ENCODE data around the gene ASXL1. TPM values are rescaled to one million over a fixed set of nuclear protein-coding genes. Genes with fewer than 3 reads are reported as not detected.

The ASXL1 gene
- total and polyA plus RNA-seq, 9 of the 15 experiments (the other 6 are each of a cell fraction or from before 2014, with no cell fraction given), result 6.5 to 65.3 (median 32.3) TPM

- no peak for TF ChIP-seq HDAC3 (IDR thresholded peaks at IDR 0.05; ENCODE audit: borderline replicate concordance, partially characterized antibody)
- TF ChIP-seq ZFP36 (IDR thresholded peaks at IDR 0.05; ENCODE audit: low read depth, low read length, partially characterized antibody), result peak; percentile 43
- no peak for TF ChIP-seq SIN3B (IDR thresholded peaks at IDR 0.05; ENCODE audit: low read depth)
- no peak for TF ChIP-seq BRD4 (IDR thresholded peaks at IDR 0.05)
- TF ChIP-seq HBP1 (CRISPR knock-in tag; IDR thresholded peaks at IDR 0.05), result no peak
- no peak for TF ChIP-seq BMI1 (IDR thresholded peaks at IDR 0.05; ENCODE audit: low read length)
- TF ChIP-seq CBX8 (IDR thresholded peaks at IDR 0.05; ENCODE audit: borderline replicate concordance, extremely low read depth, low read depth, low read length, poor library complexity, severe bottlenecking), result no peak
- TF ChIP-seq ZNF239 (CRISPR knock-in tag; IDR thresholded peaks at IDR 0.05), result no peak
- no peak for TF ChIP-seq SAP30 (IDR thresholded peaks at IDR 0.05; ENCODE audit: borderline replicate concordance, insufficient read depth, low read depth, low read length, poor library complexity, severe bottlenecking)
- TF ChIP-seq HNRNPL (IDR thresholded peaks at IDR 0.05; ENCODE audit: low read depth, low read length), result peak; percentile 23; the same call in 1 of the 2 replicates
- no peak for TF ChIP-seq FOXP1 (CRISPR knock-in tag; IDR thresholded peaks at IDR 0.05)
- no peak for TF ChIP-seq ZNF174 (CRISPR knock-in tag; IDR thresholded peaks at IDR 0.05)
- no peak for TF ChIP-seq TARDBP (IDR thresholded peaks at IDR 0.05)
- peak; percentile 6; the same call in 1 of the 2 replicates for TF ChIP-seq ATF7 (IDR thresholded peaks at IDR 0.05)
- no peak for TF ChIP-seq SRSF3 (IDR thresholded peaks at IDR 0.05; ENCODE audit: insufficient read depth, low read length)
- TF ChIP-seq ZBTB1 (CRISPR knock-in tag; IDR thresholded peaks at IDR 0.05; ENCODE audit: borderline replicate concordance, low read depth), result no peak
- TF ChIP-seq ZNF511 (CRISPR knock-in tag; IDR thresholded peaks at IDR 0.05), result no peak
- TF ChIP-seq ZC3H11A (IDR thresholded peaks at IDR 0.05; ENCODE audit: low read depth, low read length), result no peak
- no peak for TF ChIP-seq RBM34 (IDR thresholded peaks at IDR 0.05; ENCODE audit: borderline replicate concordance, insufficient read depth, low read length)
- no peak for TF ChIP-seq ZNF740 (CRISPR knock-in tag; IDR thresholded peaks at IDR 0.05)
- TF ChIP-seq ZNF740 (tag; IDR thresholded peaks at IDR 0.05), result no peak
- TF ChIP-seq NR2C2 (CRISPR knock-in tag; IDR thresholded peaks at IDR 0.05), result 0 out of 2 replicates have a peak, but pooled peaks have one; percentile 52
- TF ChIP-seq NR2C2 (tag; IDR thresholded peaks at IDR 0.05), result peak; percentile 86
- no peak for TF ChIP-seq CBX2 (IDR thresholded peaks at IDR 0.05; ENCODE audit: insufficient read depth, low read length, poor library complexity, severe bottlenecking)
These were observed 117.1 kb downstream of the ASXL1 start (continued) for GRCh38 chr20:32474967-32475811.
